GM23248 (cell line): Measurements from ENCODE around the gene THSD4.

Experiments
- EZH2 ChIP-seq: fragments of 200-600 bp; sonication (generic); IDR thresholded peaks from 2 replicates; pipeline ENCODE4 v1.6.1; 2018; ENCODE audit warnings: antibody characterized with exemption, mild to moderate bottlenecking; ENCODE audit not compliant: insufficient read depth, poor library complexity, severe bottlenecking
- EZH2phosphoT487 ChIP-seq: fragments of 200-600 bp; sonication (generic); IDR thresholded peaks from 2 replicates; pipeline ENCODE4 v1.6.1; 2018; ENCODE audit warnings: antibody characterized with exemption, moderate library complexity, mild to moderate bottlenecking, low read depth; ENCODE audit not compliant: insufficient read depth

GRCh38 chr15:71431343-71432336 is 316.4 kb downstream of the THSD4 start:
- TF ChIP-seq EZH2, result no peak
- no peak for TF ChIP-seq EZH2phosphoT487
